GM12873 (cell line): ENCODE measurements around the gene IL6R.

Source experiments
- CTCF ChIP-seq: IDR thresholded peaks from 2 replicates; pipeline ENCODE4 v1.5.1; 2012; ENCODE audit warnings: low read depth, mild to moderate bottlenecking, moderate library complexity, low read length, control low read depth; ENCODE audit not compliant: insufficient read depth; ENCODE audit errors: missing control alignments

Gene IL6R

GRCh38 chr1:154418062-154418921 lies 13.1 kb downstream of the IL6R start:
- no peak for TF ChIP-seq CTCF

GRCh38 chr1:154418923-154419619 lies 13.9 kb downstream of the IL6R start:
- TF ChIP-seq CTCF = no peak

GRCh38 chr1:154419620-154420571 lies 14.8 kb downstream of the IL6R start:
- no peak for TF ChIP-seq CTCF

- TF ChIP-seq CTCF = no peak
Measured at GRCh38 chr1:154420961-154421924, 16.1 kb downstream of the IL6R start.

- no peak for TF ChIP-seq CTCF
Measured at GRCh38 chr1:154422521-154422920, 17.4 kb downstream of the IL6R start.

- TF ChIP-seq CTCF = no peak
Measured at GRCh38 chr1:154423304-154423987, 18.3 kb downstream of the IL6R start.
